HL-60/S4 treated with phorbol 12-myristate 13-acetate at 8.2 ng/mL for 4 days and 3 days (cell line): ENCODE measurements around the gene MKI67.

Experiments used
- in situ Hi-C: fragments of 300-500 bp; cut with MboI; formaldehyde crosslinking; loops from 2 replicates; pipeline ENCODE4 v1.15.0; 2022; ENCODE audit warnings: low sequenced_read_pairs

The MKI67 gene

DNA sequence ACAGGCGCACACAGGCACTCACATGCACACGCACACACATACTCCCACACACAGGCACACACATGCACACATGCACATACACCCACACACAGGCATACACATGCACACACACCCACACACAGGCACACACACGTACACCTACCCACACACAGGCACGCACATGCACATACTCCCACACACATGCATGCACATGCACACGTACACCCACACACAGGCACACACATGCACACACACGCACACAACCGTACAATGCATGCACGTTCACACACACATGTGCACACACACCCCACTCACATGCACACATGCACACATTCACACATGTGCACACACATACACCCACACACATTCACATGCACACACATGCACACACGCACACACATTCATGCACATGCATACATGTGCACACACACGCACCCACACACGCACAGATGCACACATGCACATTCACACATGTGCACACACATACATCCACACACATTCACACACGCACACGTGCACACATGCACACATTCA, 59.3 kb downstream of the MKI67 start:
- in situ Hi-C loops = no loop called here

DNA sequence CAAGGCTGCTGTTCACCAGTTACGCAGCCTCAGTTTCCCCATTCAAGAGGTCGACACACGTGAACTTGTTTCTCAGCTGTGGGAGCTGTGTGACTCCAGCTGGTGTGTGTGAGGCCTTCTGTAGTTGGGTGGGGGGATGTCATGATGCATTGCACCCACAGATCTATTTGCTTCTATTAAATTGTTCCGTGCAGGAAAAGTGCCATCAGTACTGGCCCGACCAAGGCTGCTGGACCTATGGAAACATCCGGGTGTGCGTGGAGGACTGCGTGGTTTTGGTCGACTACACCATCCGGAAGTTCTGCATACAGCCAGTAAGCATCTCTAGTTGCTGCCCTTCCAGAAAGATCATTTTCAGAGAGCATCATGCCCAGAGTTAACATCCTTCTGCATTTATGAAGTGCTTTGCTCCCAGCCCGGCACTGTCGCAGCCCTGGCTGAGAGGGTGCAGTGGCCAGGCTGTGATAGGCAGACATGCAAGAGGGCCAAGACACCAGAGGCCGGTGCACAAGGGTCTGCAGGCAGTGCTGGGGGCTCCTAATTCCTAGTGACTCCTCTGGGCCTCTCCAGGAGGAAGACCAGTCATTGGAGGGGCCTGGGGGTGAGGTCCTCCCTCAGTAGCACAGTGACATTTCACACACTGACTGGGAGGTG, 60.2 kb downstream of the MKI67 start:
- in situ Hi-C loops = no loop called here

DNA sequence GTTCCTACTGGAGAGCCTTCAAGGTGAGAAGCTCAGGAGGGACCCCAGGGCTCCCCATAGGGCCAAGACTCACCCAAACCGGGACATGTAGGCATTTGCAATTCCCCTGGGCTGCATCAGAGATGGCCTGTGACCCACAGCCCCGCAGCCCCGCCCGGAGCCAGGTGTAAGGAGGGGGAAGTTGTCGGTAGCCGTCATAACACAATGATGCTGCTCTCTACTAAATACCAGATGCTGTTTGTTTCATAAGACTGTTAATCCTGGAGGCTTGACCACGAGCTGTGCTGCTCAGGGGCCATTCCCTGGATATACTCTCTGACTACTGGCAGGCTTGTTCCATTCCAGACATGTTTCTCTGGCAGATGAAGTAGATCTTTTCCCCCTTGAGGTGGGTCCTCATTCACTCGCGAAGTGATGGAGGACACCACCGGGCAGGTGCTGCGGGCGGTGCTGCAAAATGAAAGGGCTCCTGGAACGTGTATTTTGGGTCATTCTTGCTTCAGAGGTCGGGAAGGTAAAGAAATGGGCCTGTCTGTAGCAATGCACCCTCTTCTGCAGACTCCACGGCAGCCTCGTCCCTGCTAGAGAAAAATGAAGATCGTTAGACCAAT, 61.1 kb downstream of the MKI67 start:
- in situ Hi-C loops = no loop called here

DNA sequence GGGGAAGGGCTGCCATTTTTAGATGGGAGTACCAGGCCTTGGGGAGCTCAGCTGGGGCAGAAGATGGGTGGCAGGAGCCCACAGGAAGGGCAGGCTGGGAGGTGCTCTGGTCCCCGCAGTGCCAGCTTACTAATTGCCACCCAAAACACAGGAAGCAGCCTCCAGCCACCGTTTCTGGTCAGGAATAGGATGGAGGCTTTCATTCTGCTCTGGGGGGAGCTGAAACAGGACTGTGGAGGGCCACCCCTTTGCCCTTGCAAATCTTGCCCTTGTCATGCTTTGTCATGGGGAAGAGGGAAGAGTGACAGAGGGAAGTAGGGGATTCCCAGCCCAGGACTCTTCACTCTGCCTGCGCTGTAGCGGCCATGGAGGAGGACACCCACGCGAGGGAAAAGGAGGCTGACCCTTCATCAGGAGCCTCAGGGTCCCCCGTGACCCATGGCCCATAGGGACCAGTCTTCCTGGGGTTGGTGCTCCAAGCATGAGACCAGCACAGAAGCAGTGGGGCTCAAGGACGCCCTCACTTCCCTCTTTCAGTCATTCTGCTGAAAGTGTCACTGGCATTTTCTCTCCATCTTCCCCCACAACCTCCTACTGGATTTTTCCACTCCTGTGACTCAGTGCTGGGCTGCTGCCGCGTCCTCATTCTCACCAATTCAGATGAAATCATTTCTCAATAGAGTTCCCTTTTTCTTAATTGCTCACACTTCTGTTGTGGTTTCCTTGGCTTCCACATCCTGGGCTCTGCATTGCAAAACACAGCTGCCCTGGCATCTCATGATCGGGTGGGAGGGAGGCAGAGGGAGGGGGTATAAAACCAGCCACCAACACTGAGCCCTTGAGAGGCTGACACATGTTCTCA, 61.9 kb downstream of the MKI67 start:
- in situ Hi-C loops = no loop called here

DNA sequence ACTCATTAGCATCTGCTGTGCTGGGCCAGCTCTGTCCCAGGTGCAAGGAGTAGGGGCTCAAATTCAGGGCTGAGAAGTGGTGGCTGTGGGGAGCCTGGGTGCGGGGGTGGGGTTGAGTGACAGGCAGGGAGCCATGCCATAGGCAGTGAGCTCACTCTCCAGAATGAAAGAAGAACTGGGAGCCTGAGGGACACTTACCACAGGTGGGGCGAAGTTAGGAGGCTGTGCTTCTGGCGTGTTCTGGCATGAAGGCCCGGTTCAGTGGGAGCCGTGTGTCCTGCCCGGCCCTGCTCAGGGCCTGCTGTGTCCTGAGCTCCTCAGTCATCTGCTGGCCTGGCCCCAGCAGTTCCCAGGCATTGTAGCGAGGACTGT, 62.5 kb downstream of the MKI67 start:
- in situ Hi-C loops = no loop called here

DNA sequence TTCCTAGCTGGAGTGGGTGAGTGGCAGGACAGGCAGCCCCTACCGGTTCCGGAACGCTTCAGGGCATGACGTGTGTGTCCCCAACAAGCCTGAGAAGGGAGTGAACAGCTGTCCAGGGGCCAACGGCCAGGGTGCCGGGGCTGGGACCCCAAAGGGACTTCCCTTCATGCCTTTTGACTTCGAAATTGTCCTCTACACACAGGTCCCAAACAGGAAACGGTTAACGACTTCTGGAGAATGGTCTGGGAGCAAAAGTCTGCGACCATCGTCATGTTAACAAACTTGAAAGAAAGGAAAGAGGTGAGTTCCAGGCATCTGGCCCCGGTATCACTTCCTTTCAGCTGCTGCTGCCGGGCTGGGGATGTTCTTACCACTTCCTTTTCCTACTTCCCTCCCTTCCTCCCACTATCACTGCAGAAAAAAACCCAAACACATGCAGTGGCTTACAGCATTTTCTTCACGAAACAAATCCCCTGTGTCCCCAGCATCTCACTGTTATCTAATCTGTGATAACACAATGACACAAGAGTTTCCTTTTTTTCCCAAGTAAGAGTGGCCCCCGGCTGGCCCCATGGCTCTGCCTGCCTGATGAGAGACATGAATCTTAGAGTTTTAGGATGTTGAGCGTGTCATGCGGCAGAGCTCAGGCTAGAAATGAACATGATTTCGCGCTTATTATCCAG, 63.2 kb downstream of the MKI67 start:
- in situ Hi-C loops = no loop called here

DNA sequence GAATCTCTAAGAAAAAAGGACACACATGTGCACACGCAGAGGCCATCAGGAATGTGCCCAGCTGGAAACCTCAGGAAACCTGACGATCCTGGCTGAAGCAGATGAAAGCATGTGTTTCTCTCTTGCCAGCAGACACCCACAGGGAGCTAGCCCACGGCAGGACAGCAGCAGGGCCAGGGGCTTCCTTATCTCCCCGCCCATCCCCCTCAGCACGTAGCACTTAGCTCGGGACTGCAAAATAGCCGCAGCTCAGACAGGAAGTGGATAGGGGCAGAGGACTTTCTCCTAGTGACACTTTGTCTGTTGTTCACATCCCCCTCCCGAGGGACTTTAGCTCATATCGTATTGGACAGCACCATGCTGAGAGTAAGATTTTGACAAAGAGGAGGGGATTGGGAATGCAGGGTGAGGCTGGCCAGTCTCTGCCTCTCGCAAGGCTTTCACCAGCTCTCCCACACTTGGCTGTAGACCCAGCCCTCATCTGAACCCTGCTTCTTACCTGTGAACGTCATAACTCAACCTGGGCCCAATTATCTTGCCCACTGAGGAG, 63.8 kb downstream of the MKI67 start:
- in situ Hi-C loops = no loop called here

DNA sequence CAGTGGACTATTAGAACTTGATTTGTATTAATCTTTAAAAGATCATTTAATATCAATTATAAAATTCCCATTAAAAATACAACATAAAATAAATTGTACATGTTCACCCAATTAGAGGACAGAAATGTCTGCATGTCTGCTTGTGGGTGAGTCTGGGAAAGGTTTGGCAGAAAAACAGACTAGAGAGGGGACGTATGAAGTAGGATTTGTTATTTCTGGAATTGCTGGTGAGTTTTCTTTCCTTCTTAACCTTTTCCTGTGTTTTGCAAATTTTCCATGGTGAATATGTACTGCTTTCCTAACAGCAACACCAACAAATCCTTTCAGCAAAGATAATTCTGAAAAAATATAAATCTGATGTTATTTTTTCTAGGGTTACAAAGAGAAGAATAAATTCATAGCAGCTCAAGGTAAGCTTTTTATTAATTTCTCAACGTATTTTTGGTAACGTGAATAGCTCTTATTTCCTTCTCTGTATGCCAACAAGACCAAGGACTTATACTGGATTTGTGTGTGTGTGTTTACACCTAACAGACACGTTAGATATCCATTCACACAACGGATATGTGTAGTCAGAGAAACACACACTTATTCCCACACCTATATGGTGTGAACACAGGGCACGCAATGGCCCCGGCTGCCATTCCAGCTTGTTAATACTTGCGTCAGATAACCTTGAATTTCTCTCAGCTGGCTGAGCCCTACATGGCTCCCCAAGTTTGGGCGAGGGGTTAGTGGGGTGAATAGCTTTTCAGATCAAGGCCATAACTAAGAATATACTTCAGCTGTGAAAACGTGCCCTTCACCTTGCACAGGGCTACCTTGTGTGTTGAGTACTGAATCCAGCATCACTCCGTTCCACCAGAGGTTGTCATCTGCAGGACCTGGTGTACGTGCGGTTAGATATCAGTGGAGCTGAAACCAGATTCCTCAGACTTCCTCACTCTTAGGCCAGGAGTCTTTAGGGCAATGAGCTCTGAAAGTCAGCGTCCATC, 64.6 kb downstream of the MKI67 start:
- in situ Hi-C loops = no loop called here

DNA sequence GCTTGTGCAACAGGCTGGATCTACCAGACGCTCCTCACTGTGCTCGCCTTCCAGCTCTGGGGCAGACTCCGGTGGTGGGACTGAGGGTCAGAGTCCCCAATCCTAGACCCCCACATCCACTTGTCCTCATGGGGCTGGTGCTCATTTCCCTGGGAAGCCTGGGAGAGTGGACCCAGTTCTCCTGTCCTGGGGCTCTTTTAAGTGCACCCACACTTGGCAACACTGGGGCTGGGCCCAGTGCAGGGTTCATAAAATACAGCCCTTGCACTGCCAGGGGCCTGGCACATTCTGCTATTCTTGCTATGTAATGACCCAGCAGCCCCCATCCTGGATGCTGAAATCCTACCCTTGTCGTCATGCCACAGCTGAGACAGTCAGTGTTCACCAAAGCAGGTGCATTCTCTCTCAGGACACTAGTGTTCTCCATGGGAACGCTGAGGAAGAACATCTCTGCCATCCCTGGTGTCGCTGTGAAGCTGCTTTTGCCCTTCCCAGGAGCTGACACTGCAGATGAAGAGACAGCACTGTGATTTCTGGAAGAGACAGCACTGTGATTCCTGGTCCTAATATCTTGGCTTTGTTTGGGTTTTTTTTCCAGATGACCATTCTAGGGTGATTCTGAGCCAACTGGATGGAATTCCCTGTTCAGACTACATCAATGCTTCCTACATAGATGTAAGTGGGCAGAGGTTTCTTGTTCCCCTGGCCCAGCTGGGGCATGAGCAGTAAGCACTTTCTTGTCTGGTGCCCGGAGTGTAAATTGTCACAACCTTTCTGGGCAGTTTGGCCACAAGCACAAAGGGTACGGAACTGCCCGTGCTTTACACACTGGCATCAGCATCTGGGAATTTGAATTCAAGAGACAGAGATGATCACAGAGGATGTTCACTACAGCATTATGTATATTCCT, 65.6 kb downstream of the MKI67 start:
- in situ Hi-C loops = no loop called here

DNA sequence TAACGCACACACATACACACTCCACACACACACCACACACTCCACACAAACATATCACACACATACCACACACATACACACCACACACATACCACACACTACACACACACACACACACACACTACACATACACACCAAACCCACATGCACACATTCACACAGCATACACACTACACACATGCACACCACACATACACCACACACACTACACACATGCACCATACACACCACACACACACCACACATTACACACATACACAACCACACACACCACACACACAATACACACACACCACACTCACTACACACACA, 66.3 kb downstream of the MKI67 start:
- in situ Hi-C loops = no loop called here

DNA sequence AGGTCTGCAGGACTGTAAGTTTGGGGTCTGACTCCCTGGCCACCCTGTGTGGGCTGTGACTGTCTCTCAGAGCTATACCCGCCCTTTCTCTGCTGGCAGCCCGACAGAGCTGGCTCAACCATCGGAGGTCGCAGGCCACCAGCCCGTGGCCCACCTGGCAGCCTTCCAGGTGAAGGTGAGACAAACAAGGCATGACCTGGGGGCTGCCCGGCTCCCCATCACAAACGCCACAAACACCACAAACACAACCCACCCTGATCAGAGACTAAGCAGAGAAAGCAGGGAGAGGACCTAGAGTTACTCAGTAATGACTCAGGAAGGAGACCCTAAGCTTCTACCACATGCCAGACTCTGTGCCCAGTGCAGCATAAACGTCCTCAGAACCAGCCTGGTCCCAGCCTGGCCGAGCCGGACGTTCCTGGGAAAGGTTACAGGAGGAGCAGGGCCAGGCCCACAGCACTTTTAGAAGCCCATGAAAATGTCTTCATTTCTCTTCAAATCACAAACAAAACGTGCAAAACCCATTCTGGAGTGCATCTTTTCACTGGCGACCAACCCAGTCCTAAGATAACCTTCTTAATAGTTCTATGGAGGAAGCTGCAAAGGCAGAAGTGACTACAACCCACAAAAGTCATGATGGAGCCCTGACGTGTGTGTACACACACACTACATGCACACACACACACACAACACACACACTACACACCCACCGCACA, 66.8 kb downstream of the MKI67 start:
- in situ Hi-C loops = no loop called here

DNA sequence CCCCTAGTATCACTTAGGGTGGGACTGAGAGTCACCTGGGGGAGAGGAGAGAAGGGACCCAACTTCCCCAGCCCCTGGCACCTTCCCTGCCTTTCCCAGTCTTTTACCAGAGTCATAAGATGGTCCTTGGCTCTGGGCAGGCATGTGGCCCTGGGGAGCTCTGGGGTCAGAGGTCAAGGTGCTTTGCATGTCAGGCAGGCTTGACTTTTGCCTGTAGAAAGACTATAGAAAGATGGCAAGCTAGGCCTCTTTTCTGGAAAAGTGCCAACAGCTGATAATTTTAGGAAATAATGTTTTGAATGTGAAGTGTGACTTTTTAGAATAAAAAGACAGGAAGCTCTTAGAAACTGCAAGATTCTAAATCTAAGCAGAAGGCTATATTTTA, 67.5 kb downstream of the MKI67 start:
- in situ Hi-C loops = no loop called here

DNA sequence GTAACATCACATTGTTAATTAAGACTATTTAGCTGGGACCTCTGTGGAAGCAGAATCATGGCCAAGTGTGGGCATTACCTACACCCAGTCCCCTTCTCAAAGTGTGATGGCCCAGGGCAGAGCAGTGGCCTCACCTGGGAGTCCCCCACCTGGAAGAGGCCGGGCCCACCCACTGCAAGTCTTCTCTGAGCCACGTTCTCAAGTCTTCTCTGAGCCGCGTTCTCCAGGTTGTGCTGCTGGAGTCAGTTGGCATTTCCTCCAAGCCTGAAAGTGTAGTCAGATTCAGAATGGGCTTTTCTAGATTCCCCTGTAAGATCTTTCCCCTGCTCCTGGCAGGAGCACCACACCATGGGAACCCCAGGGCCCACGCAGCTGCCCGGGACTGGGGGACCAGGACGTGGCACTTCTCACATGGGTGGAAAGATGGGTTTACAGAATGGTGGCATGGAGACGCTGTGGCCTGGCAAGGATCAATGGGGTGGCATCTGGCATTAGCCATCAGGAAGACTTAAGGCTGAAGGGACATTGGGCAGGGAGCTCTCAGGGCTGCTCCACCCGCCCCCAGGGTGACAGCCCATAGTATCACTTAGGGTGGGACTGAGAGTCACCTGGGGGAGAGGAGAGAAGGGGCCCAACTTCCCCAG, 68.0 kb downstream of the MKI67 start:
- in situ Hi-C loops = no loop called here

DNA sequence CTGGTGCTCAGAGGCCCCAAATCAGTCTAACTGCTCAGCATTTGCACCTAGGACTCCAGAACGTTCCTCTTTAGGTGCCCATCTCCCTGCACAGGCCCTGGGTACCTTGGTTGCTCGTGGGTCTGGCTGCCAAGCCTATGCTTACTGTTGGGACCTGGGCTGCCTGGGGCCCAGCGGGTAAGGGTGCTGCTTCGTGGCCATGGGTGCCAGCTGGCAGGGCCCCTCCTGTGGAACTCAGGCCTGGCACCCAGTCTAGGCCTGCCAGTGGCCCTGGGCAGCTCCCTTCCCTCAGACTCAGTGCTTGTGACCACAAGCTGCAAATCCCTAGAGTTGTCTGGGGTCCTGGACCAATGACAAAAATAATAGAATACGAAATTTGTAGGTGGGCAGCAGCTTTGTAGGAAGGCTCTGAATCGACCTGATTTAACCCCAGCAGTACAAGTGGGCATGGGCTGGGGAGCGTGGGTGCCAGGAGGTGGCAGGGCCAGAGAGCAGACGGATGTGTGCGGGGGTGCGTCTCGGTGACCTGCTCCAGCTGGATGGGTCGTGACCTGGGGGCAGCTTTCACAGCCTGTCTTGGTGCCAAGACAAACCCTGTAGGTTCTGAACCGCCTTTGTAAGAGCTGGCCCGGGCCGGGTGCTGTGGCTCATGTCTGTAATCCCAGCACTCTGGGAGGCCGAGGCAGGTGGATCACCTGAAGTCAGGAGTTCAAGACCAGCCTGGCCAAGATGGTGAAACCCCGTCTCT, 69.7 kb downstream of the MKI67 start:
- in situ Hi-C loops = no loop called here

DNA sequence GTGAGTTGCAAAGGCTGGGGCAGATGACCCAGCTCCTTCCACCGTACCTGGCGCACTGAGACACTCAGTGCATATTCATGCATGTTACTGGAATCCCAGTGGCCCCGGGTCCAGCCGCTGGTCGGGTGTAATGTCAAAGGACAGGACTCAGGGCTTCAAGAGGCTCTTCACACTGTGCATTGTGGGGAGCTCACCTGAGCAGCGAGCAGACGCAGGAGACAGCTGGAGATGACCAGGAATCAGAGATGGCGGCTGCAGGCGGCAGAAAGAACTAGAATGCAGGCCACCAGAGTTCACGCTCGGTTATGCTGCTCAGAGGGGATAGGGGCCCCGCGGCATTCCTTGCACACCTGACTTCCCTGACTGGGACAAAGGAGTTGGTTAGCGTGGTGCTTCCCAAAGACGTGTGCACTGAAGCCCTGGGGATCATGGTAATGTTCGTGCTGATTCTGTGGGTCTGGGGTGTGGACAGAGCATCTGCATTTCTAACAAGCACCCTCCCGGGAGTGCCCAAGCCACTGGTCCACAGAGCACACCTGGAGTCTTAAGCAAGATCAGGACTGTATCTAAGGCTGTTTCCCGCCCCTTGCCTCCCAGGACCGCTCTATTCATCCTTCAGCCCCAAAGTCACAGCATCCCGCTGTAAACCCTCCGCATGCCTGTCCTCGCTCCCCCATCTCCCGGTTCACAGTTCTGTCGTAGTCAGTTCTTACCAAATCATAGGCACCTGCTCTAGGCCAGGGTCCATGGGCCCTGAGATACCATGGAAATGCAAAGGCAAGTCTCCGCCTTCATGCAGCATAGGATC, 71.0 kb downstream of the MKI67 start:
- in situ Hi-C loops = no loop called here
